ENCODE data around the gene SUFU. TPM values are rescaled to one million over a fixed set of nuclear protein-coding genes. Genes with fewer than 3 reads are reported as not detected.

SUFU gene
- total RNA-seq, 1 experiment from 2014 or later = 1.8 TPM

GRCh38 chr10:102645741-102646609, 142.2 kb downstream of the SUFU start:
- peak; percentile 28 for DNase-seq (ENCODE audit: low read depth, low spot score)
- in situ Hi-C loops (cut with HindIII; ENCODE audit: low pct_unique_long_range_greater_than_20kb, low sequenced_read_pairs) = no loop called here

- peak; percentile 42 for DNase-seq (ENCODE audit: low read depth, low spot score)
- in situ Hi-C loops (cut with HindIII; ENCODE audit: low pct_unique_long_range_greater_than_20kb, low sequenced_read_pairs) = no loop called here
These were observed 143.1 kb downstream of the SUFU start for GRCh38 chr10:102646610-102647442.

- in situ Hi-C loops (cut with HindIII; ENCODE audit: low pct_unique_long_range_greater_than_20kb, low sequenced_read_pairs) = no loop called here
- DNase-seq (ENCODE audit: low read depth, low spot score) = no peak
These were observed 143.9 kb downstream of the SUFU start for GRCh38 chr10:102647443-102648268.

DNA sequence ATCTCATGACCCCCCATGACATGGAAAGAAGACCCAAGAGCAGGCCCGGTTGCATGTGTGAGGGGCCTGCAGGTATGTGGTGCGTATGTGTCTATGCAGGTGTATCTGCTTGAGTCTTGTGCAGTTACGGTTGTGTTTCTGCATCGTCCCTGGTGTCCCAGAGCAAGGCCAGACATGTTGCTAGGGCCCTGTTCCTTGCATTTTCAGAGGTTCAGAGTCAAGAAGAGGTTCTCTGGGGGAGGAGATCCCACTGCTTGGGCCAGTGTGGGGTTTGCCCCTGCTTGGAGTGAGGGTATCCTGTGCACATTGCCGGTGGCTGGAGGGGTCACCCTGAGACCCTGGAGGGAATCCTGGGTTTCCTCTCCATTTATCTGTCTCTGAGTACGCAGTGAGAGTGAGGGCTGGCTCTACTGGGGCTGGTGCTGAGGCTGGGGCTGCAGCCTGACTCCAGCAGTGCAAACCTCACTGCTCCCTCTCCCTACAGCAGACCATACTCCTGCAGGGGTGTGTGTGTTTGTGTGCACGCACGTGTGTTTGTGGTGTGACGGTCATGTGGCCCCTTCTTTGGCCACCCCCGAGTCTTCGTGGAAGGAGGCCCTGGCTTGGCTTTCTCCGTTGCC, 144.6 kb downstream of the SUFU start:
- in situ Hi-C loops (cut with HindIII; ENCODE audit: low pct_unique_long_range_greater_than_20kb, low sequenced_read_pairs) = no loop called here

DNA sequence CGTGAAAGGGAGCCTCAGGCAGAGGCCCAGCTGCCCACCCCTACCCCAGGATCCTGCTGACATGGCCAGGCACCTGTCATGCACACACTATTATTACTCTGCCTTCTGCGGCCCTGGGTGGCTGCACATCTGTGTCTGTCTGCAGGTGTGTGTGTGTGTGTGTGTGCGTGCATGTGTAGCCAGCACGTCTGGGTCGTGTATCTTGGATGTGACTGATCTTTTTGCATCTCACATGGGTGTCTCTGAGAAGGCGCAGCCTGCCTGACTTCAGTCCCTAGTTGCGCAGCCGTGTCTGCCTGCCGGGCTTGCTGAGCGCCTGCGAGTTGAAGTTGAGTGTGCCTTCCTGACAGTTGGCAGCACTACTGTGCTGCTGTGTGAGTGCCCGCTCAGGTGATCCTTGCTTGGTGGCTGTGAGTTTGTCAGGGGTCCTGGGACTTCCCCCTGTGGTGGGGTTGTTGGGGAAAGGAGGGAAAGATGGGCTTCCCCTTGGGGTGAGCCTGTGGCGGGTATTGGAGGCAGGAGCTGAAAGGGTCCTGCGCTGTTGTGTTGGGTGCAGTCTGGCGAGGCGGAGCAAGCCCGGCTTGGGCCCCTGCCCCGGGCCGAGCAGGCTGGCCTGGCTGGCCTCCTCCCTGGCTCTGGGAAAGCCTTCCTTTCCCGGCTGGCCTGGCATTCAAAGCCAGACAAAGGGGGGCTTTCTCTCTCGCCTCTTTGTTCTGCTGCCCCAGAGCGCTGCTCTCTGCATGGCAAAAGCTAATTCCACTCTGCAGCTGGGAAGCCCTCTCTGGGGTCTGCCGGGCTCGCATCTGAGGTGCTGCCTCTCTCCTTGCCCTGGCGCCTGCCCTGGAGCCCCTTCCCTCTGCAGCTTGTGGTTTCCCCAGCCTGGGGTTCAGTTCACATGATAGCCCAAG, 145.4 kb downstream of the SUFU start:
- in situ Hi-C loops (cut with HindIII; ENCODE audit: low pct_unique_long_range_greater_than_20kb, low sequenced_read_pairs) = no loop called here
- no peak for DNase-seq (ENCODE audit: low read depth, low spot score)

More for the DNA sequence above, 144.6 kb downstream of the SUFU start:
- DNase-seq (ENCODE audit: low read depth, low spot score) = no peak

DNA sequence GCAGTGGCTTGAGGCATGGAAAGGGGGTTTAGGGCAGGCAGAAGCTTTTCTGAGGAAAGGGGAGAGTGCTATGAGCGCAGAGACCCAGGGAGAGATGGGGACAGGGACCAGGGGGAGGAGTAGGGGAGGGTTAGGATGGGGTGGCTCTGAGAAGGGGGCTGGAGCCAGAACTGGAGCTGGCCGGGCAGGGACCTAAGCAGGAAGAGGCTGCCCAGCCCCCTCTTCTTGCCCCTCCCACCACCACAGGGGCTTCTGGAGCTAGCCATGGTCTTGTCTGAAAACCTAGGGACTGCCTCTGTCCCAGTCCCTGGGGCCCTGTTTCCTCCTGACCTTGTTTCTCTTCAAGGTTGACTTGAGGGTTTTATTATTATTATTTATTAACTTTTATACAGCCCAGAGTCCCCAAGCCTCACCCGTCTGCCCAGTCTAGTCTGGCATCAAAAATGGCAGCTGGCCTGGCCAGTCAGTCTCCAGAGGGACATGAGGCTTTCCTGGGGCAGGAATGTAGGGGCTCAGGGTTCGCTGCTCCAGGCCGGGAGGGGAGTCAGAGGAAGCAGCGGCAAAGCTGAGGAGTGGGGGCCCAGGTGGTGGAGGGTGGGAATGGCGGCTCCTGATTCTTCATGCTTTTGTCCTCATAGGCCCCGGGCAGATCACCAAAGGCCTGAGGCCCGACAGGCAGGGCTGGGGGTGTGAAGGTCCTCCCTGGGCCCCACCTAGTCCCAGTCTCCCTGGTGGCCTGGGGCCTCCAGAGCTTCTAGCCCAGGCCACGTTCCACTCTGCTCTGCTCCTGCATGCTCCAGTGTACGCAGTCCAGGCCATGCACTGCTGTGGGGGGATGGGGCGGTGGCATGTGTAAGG, 146.3 kb downstream of the SUFU start:
- in situ Hi-C loops (cut with HindIII; ENCODE audit: low pct_unique_long_range_greater_than_20kb, low sequenced_read_pairs) = no loop called here
- no peak for DNase-seq (ENCODE audit: low read depth, low spot score)

- no peak for DNase-seq (ENCODE audit: low read depth, low spot score)
- in situ Hi-C loops (cut with HindIII; ENCODE audit: low pct_unique_long_range_greater_than_20kb, low sequenced_read_pairs) = no loop called here
These were observed 147.1 kb downstream of the SUFU start for GRCh38 chr10:102650655-102651454.

DNA sequence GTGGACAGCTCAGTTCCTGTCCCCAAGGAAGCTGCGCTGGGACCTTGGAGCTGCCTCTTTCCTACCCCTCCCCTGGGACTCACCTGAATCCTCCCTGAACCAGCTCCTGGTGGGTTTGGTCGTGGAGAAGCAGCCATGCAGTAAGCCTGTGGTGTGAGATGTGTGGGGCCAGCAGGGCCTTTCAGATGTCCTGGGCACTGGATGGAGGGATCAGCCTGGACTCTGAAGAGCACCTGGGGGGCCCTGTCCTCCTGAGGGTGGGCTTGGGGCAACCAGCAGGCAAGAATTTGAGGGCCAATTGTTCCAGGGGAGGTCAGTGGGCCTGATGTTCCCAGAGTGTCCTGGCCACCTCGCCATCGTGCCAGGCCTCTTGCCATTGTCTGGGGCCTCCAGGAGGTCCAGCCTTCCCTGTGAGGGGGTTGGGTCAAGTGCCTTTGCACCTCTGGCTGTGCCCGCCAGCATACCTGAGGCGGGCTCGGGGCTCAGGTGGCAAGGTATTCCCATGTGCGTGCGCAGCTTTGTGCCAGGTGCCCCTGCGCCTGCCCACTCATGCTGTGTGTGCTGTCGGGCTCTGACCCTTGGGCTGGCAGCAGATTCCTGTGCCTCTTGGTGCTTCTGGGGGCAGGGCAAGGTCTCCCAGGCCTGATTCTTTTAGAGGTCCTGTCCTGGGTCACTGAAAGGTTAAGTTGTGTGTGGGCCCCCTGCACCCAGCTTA, 147.8 kb downstream of the SUFU start:
- in situ Hi-C loops (cut with HindIII; ENCODE audit: low pct_unique_long_range_greater_than_20kb, low sequenced_read_pairs) = no loop called here

GRCh38 chr10:102652170-102652916, 148.6 kb downstream of the SUFU start:
- in situ Hi-C loops (cut with HindIII; ENCODE audit: low pct_unique_long_range_greater_than_20kb, low sequenced_read_pairs) = no loop called here
- DNase-seq (ENCODE audit: low read depth, low spot score) = no peak

More for the DNA sequence above, 147.8 kb downstream of the SUFU start:
- no peak for DNase-seq (ENCODE audit: low read depth, low spot score)

DNA sequence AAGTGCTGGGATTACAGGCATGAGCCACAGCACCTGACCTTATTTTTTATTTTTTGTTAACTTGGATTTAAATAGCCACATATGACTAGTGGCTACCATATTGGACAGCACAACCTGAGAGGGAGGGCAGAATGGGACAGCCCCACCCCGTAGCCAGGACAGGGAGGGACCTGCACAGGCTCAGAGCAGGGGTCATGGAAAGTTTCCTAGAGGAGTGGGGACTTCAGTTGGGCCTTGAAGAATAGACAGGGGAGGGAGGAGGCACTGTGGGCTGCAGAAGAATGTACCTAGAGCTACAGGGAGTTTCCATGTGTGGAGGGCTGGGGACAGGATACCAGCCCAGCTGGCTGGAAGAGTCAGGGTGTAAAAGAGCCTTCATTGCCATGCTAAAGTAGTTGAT, 149.3 kb downstream of the SUFU start:
- DNase-seq (ENCODE audit: low read depth, low spot score) = no peak
- in situ Hi-C loops (cut with HindIII; ENCODE audit: low pct_unique_long_range_greater_than_20kb, low sequenced_read_pairs) = no loop called here

DNA sequence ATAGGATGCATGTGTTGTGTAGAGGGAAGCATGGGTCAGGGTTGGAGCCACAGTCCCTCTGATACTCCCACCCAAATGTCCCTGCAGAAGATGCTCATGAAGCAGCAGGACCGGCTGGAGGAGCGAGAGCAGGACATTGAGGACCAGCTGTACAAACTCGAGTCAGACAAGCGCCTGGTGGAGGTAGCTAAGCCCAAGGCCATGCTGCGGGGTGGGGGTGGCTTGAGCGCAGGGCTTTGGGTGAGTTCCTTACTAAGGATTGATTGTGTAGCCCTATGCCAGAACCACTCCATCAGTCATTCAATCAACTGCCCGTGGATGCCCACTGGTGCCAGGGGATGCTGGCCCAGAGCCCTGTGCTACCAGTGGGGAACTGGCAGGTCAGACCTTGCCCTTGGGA, 150.8 kb downstream of the SUFU start:
- no peak for DNase-seq (ENCODE audit: low read depth, low spot score)

DNA sequence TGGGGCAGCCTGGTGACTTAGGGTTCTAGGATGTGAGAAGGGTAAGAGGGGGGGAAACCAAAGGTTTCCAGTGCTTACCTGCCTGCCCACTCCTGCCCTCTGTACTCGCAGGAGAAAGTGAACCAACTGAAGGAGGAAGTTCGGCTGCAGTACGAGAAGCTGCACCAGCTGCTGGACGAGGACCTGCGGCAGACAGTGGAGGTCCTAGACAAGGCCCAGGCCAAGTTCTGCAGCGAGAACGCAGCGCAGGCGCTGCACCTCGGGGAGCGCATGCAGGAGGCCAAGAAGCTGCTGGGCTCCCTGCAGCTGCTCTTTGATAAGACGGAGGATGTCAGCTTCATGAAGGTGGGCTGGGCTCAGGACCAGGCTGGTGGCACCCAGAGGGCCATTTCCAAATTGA, 151.2 kb downstream of the SUFU start:
- in situ Hi-C loops (cut with HindIII; ENCODE audit: low pct_unique_long_range_greater_than_20kb, low sequenced_read_pairs) = no loop called here
- DNase-seq (ENCODE audit: low read depth, low spot score) = no peak

More for the DNA sequence above, 150.8 kb downstream of the SUFU start:
- in situ Hi-C loops (cut with HindIII; ENCODE audit: low pct_unique_long_range_greater_than_20kb, low sequenced_read_pairs) = no loop called here

DNA sequence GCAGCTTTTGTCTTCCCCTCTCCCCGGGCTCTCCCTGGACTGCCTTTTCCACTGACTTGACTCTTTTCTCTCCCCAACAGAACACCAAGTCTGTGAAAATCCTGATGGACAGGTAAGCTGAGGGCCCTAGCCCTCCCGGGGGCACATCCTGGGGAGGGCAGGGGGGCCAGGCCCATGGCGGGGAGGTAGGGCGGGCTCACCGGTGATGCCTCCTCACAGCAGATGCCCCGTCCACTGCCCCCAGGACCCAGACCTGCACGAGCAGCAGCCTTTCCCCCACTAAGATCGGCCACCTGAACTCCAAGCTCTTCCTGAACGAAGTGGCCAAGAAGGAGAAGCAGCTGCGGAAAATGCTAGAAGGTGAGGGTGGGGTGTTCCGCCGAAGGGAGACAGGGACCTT, 152.3 kb downstream of the SUFU start:
- in situ Hi-C loops (cut with HindIII; ENCODE audit: low pct_unique_long_range_greater_than_20kb, low sequenced_read_pairs) = no loop called here

More for the DNA sequence above, 152.3 kb downstream of the SUFU start:
- no peak for DNase-seq (ENCODE audit: low read depth, low spot score)
